ENCODE data around the gene KCNC4.

Gene KCNC4

GRCh38 chr1:110258734-110259133, 48.6 kb downstream of the KCNC4 start:
- peak; percentile 23 for DNase-seq

GRCh38 chr1:110259770-110260169, 49.7 kb downstream of the KCNC4 start:
- DNase-seq, result peak; percentile 62
